Measurements from ENCODE around the gene EFHD2. TPM values are rescaled to one million over a fixed set of nuclear protein-coding genes. Genes with fewer than 3 reads are reported as not detected.
"Not testable (repeated sequence)": the region's sequence is repeated elsewhere in the genome, so short reads cannot be mapped to it uniquely, and the experiment has no call there.

EFHD2 gene
- total RNA-seq, 1 donor from 2014 or later, result 20.2 TPM

- no peak for DNase-seq (ENCODE audit: low read depth in 2 of 2)
Measured at GRCh38 chr1:15452866-15453571, 43.3 kb downstream of the EFHD2 start.

- no peak for DNase-seq (ENCODE audit: low read depth in 2 of 2)
Measured at GRCh38 chr1:15453734-15454133, 44.0 kb downstream of the EFHD2 start.

- no peak for DNase-seq (ENCODE audit: low read depth in 2 of 2)
Measured at GRCh38 chr1:15454256-15454655, 44.6 kb downstream of the EFHD2 start.

- DNase-seq (ENCODE audit: low read depth in 2 of 2), result no peak
Measured at GRCh38 chr1:15455522-15455921, 45.8 kb downstream of the EFHD2 start.

GRCh38 chr1:15456313-15456954, 46.7 kb downstream of the EFHD2 start, which contains the start of gene CELA2A:
Gene CELA2A, plus strand, starts transcription at chr1:15456732. Its CDS starts 22 bp downstream, at chr1:15456754.
- DNase-seq (ENCODE audit: low read depth in 2 of 2), result no peak

GRCh38 chr1:15457585-15457984, 47.9 kb downstream of the EFHD2 start:
- no peak for DNase-seq (ENCODE audit: low read depth in 2 of 2)

- DNase-seq (ENCODE audit: low read depth in 2 of 2), result not testable (repeated sequence)
Measured at GRCh38 chr1:15458388-15458787, 48.7 kb downstream of the EFHD2 start.

GRCh38 chr1:15459771-15460707, 50.4 kb downstream of the EFHD2 start:
- DNase-seq (ENCODE audit: low read depth in 2 of 2), result no peak

- peak in 1 of 2 donors; percentile 28 for DNase-seq (ENCODE audit: low read depth in 2 of 2)
Measured at GRCh38 chr1:15460708-15461095, 51.0 kb downstream of the EFHD2 start.

GRCh38 chr1:15463064-15463800, 53.5 kb downstream of the EFHD2 start:
- DNase-seq (ENCODE audit: low read depth in 2 of 2), result not testable (repeated sequence)

- DNase-seq (ENCODE audit: low read depth in 2 of 2), result not testable (repeated sequence)
Measured at GRCh38 chr1:15463926-15464322, 54.2 kb downstream of the EFHD2 start.

GRCh38 chr1:15465674-15466073, 56.0 kb downstream of the EFHD2 start:
- DNase-seq (ENCODE audit: low read depth in 2 of 2), result no peak

- DNase-seq (ENCODE audit: low read depth in 2 of 2), result not testable (repeated sequence)
Measured at GRCh38 chr1:15466955-15467625, 57.4 kb downstream of the EFHD2 start.

GRCh38 chr1:15468145-15468544, 58.5 kb downstream of the EFHD2 start:
- no peak for DNase-seq (ENCODE audit: low read depth in 2 of 2)

- DNase-seq (ENCODE audit: low read depth in 2 of 2), result no peak
Measured at GRCh38 chr1:15469361-15469760, 59.7 kb downstream of the EFHD2 start.

GRCh38 chr1:15469821-15470448, 60.2 kb downstream of the EFHD2 start:
- DNase-seq (ENCODE audit: low read depth in 2 of 2), result not testable (repeated sequence)

GRCh38 chr1:15471067-15471466, 61.4 kb downstream of the EFHD2 start:
- not testable (repeated sequence) for DNase-seq (ENCODE audit: low read depth in 2 of 2)

GRCh38 chr1:15471723-15472122, 62.0 kb downstream of the EFHD2 start:
- DNase-seq (ENCODE audit: low read depth in 2 of 2), result not testable (repeated sequence)

GRCh38 chr1:15472587-15472986, 62.9 kb downstream of the EFHD2 start:
- no peak for DNase-seq (ENCODE audit: low read depth in 2 of 2)

GRCh38 chr1:15475752-15476314, 66.1 kb downstream of the EFHD2 start, which contains the start of gene CELA2B:
Gene CELA2B, plus strand, starts transcription at chr1:15476104. Its CDS starts 22 bp downstream, at chr1:15476126.
- DNase-seq (ENCODE audit: low read depth in 2 of 2), result no peak

Measured in lung microvascular endothelial cell (primary cell).